Measurements from ENCODE around the gene SPRR1A. TPM values are rescaled to one million over a fixed set of nuclear protein-coding genes. Genes with fewer than 3 reads are reported as not detected.

Gene SPRR1A
- total RNA-seq, 4 donors from 2014 or later = not detected

DNA sequence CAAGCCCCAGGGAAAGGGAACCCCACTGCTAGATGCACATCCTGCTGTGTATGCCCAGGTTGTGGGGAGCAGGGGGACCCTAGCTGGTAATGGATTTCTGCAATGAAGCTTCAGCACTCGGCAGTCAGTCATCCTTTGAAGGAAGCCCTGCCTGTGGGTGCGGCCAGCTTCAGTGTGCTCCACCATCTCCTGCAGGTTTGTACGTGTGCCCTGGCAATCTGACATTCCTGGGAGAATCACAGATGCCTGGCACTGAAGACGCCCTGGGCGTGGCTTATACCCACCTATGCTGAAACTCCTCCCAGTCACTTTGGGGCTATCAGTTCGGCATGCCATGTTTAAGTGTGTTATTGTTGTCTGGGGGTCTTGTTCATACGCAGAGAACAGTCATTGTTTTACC lies 30.1 kb upstream of the SPRR1A start:
- TF ChIP-seq, protein P1, sequence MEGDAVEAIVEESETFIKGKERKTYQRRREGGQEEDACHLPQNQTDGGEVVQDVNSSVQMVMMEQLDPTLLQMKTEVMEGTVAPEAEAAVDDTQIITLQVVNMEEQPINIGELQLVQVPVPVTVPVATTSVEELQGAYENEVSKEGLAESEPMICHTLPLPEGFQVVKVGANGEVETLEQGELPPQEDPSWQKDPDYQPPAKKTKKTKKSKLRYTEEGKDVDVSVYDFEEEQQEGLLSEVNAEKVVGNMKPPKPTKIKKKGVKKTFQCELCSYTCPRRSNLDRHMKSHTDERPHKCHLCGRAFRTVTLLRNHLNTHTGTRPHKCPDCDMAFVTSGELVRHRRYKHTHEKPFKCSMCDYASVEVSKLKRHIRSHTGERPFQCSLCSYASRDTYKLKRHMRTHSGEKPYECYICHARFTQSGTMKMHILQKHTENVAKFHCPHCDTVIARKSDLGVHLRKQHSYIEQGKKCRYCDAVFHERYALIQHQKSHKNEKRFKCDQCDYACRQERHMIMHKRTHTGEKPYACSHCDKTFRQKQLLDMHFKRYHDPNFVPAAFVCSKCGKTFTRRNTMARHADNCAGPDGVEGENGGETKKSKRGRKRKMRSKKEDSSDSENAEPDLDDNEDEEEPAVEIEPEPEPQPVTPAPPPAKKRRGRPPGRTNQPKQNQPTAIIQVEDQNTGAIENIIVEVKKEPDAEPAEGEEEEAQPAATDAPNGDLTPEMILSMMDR (IDR thresholded peaks at IDR 0.05; ENCODE audit: low read depth) = no peak

DNA sequence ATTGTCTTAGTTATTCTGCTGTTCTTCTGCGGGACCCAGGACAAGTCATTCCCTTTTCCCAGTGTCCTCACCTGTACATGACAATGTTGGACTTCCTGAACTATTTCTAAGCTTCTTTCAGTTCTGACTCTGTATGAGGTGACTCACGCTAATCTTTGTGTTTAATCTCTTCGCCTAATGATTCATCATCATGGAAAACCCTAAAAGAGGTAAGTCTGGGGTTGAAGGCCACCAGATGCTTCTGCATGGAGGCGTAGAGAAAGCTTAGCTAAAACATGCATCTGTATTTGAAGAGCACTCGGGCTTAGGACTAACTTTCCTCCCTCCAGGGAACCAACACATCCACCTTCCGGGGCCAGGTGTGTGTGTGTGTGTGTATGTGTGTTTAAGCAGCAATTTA lies 29.4 kb upstream of the SPRR1A start:
- TF ChIP-seq, protein P1 (IDR thresholded peaks at IDR 0.05; ENCODE audit: low read depth) = no peak

DNA sequence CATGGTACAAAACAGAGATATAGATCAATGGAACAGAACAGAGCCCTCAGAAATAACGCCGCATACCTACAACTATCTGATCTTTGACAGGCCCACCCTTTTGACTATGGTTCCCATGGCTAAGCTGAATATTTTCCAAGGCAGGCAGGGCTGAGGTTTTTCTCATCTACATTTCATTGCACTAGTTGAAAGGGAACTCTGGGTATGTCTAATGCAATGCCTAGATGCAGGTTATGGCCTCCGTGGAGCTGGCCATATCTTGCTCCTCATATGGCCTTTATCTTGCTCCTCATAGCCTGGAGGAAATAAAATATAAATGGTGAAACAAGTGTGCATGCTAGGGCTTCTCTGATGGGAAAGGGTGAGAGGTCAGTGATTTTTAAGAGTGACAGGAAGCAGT lies 26.3 kb upstream of the SPRR1A start:
- TF ChIP-seq, protein P1 (IDR thresholded peaks at IDR 0.05; ENCODE audit: low read depth) = no peak

DNA sequence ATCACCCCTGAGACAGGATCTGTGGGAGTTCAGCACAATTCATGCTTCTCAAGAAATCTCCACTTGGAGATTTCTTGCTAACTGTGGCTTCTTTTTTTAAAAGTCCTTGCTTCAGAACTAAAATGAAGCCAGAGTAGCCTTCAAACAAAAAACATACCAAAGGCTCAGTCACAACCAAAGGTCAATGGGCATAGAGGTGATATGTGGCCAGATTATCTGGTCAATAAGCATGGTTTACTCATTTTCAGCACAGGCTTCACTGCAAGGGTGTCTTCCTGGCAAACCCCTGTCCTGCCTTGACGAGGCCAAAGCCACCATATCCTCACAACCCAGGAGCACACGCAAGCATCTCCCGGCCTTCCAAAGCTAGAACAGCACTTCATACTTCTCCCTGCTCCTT lies 24.6 kb upstream of the SPRR1A start:
- TF ChIP-seq, protein P1 (IDR thresholded peaks at IDR 0.05; ENCODE audit: low read depth) = no peak

DNA sequence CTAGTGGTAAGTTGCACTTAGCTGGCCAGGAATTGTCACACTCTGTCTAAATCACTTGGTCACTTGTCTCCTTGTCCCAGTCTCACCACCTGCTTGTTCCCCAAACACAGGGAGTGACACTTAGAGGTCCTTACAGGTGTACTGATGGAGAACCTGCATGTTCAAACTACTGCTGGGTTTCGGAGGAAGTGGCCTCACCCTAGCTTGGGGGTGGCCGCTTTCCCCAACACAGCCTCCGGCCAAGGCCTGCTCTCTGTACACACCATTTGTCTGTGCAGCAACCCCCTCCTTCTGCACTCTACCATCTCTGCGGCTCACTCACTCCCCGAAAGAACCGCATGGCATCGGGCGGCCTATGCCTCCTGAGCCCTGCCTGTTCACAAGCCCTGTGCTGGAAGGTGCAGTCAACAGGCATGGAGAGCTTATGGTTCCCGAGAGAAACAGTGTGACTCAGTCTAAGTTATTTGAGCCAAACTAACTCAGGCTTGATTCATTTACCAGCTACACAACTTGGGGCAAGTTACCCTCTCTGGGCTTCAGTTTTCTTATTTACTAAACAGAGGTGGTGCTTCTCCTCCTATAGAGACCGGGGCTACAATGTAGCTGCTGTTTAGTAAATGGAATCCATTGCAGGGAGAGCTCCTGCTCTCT lies 24.0 kb upstream of the SPRR1A start:
- TF ChIP-seq, protein P1 (IDR thresholded peaks at IDR 0.05; ENCODE audit: low read depth) = no peak

DNA sequence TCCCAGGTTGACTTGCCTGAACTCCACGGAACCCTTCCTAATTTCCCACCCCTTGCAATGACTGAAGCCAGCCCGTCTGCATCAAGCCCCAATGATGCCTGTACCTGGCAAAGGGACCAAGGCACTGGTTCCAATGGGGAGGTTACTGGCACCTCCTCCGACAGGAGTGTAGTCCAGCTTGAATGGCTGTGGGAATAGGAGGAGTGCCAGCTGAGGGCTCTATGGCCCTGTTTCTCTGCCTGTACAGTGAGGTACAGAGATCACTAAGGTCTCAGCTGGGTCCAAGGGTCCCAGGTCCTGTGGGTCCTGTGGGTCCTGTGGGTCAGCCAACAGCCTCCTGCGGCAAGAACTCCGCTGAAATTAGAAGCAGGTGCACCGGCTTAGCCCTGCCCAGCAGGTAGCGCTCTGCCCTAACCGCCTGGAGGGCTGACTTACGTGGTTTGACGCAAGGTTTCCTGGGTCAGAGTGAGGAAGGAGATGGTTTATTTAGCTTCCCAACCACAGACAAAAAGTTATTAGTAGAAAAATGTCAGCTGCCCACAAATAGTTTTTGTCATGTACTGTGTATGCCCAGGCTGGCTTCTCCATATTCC lies 23.3 kb upstream of the SPRR1A start:
- TF ChIP-seq, protein P1 (IDR thresholded peaks at IDR 0.05; ENCODE audit: low read depth) = no peak

DNA sequence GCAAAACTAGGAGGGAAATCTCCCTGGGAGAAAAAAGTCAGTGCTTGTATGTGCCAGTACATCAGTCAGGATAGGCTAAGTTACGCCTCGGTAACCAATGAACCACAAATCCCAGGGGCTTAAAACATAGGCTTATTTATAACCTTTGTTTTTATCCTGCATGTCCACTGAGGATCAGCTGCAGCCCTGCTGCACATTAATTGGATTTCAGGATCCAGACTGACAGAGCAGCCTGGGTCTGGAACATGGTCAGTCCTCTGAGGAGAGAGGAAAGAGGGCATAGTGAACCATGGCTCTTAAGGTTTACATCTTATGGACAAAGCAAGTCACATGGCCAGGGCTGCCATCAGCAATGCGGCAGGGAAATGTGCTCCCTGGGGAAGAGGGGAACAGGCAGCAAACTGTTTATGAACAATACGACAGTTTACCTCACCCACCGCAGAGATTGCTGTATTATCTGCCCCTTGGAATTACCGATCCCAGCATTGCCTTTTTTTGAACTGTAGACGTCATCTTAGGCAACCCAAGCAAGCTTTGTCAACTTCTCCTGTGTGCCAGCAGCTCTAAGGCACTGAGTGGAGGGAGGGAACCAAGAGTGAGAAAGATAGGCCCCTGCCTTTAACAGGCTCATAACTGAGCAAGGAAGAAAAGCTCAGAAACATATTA lies 22.5 kb upstream of the SPRR1A start:
- TF ChIP-seq, protein P1 (IDR thresholded peaks at IDR 0.05; ENCODE audit: low read depth) = no peak

Data from subcutaneous adipose tissue (tissue), 4 donors.